SK-N-SH treated with all-trans-retinoic acid at 6 μM for 48 hours (cell line): ENCODE data around the gene CPSF3.

Source experiments
- ATAC-seq: fragments of 200-7000 bp; cut with Tn5 transposase; 3 replicates; pipeline ENCODE4 v1.9.1; 2020; ENCODE audit warnings: mild to moderate bottlenecking, moderate library complexity
- ARNTL ChIP-seq: fragments of 450-650 bp; formaldehyde crosslinking; IDR thresholded peaks from 2 replicates; pipeline ENCODE4 v1.5.0; 2020; ENCODE audit warnings: low read depth, mild to moderate bottlenecking, moderate library complexity, borderline replicate concordance
- BACH2 ChIP-seq: fragments of 250-450 bp; sonication (Bioruptor Pico); IDR thresholded peaks from 2 replicates; pipeline ENCODE4 v1.9.0; 2021; ENCODE audit warnings: mild to moderate bottlenecking, borderline replicate concordance
- ESRRG ChIP-seq: fragments of 250-450 bp; sonication (Bioruptor Pico); IDR thresholded peaks from 2 replicates; pipeline ENCODE4 v1.6.1; 2021; ENCODE audit warnings: mild to moderate bottlenecking
- ISL1 ChIP-seq: fragments of 250-450 bp; sonication (Bioruptor Pico); IDR thresholded peaks from 2 replicates; pipeline ENCODE4 v2.1.2; 2022; ENCODE audit warnings: mild to moderate bottlenecking, moderate library complexity
- OSR1 ChIP-seq: fragments of 250-450 bp; sonication (Bioruptor Pico); IDR thresholded peaks from 2 replicates; pipeline ENCODE4 v1.8.0; 2022; ENCODE audit warnings: moderate library complexity, mild to moderate bottlenecking, inconsistent platforms
- POU6F1 ChIP-seq: fragments of 250-450 bp; sonication (Bioruptor Pico); IDR thresholded peaks from 2 replicates; pipeline ENCODE4 v1.8.0; 2021; ENCODE audit warnings: low read depth, mild to moderate bottlenecking, moderate library complexity, borderline replicate concordance
- RARB ChIP-seq: fragments of 250-450 bp; sonication (Bioruptor Pico); IDR thresholded peaks from 2 replicates; pipeline ENCODE4 v1.8.0; 2021; ENCODE audit warnings: mild to moderate bottlenecking, moderate library complexity
- SNAI2 ChIP-seq: fragments of 250-450 bp; sonication (Bioruptor Pico); IDR thresholded peaks from 2 replicates; pipeline ENCODE4 v1.5.0; 2020; ENCODE audit warnings: mild to moderate bottlenecking, moderate library complexity
- TCF4 ChIP-seq: fragments of 250-450 bp; sonication (Bioruptor Pico); IDR thresholded peaks from 2 replicates; pipeline ENCODE4 v1.8.0; 2021; ENCODE audit warnings: mild to moderate bottlenecking, moderate library complexity, borderline replicate concordance
- TOX ChIP-seq: fragments of 250-450 bp; sonication (Bioruptor Pico); IDR thresholded peaks from 2 replicates; pipeline ENCODE4 v1.8.0; 2021; ENCODE audit warnings: mild to moderate bottlenecking, moderate library complexity, borderline replicate concordance
- ZC3H10 ChIP-seq: fragments of 250-450 bp; sonication (Bioruptor Pico); IDR thresholded peaks from 2 replicates; pipeline ENCODE4 v1.5.1; 2021; ENCODE audit warnings: mild to moderate bottlenecking, moderate library complexity
- ZFP3 ChIP-seq: fragments of 250-450 bp; sonication (Bioruptor Pico); IDR thresholded peaks from 2 replicates; pipeline ENCODE4 v1.5.0; 2020; ENCODE audit warnings: mild to moderate bottlenecking, moderate library complexity
- ZFP30 ChIP-seq: fragments of 450-650 bp; formaldehyde crosslinking; IDR thresholded peaks from 2 replicates; pipeline ENCODE4 v1.5.0; 2022; ENCODE audit warnings: mild to moderate bottlenecking, moderate library complexity
- ZNF565 ChIP-seq: fragments of 450-650 bp; formaldehyde crosslinking; conservative IDR thresholded peaks from 2 replicates; pipeline ENCODE4 v1.5.0; 2020; ENCODE audit warnings: low read depth, mild to moderate bottlenecking, moderate library complexity
- ZNF70 ChIP-seq: fragments of 450-650 bp; formaldehyde crosslinking; IDR thresholded peaks from 2 replicates; pipeline ENCODE4 v1.5.0; 2020; ENCODE audit warnings: mild to moderate bottlenecking, moderate library complexity
- ZNF8 ChIP-seq: fragments of 450-650 bp; formaldehyde crosslinking; IDR thresholded peaks from 2 replicates; pipeline ENCODE4 v1.5.0; 2020; ENCODE audit warnings: mild to moderate bottlenecking, moderate library complexity
- TF ChIP-seq, protein P1 (sequence below): fragments of 250-450 bp; sonication (Bioruptor Pico); IDR thresholded peaks from 2 replicates; pipeline ENCODE4 v1.5.1; 2020; ENCODE audit warnings: low read depth, mild to moderate bottlenecking, moderate library complexity
- TF ChIP-seq, protein P2 (sequence below): fragments of 250-450 bp; sonication (Bioruptor Pico); IDR thresholded peaks from 2 replicates; pipeline ENCODE4 v1.8.0; 2020; ENCODE audit warnings: mild to moderate bottlenecking, moderate library complexity, borderline replicate concordance
- TF ChIP-seq, protein P3 (sequence below): fragments of 250-450 bp; sonication (Bioruptor Pico); IDR thresholded peaks from 2 replicates; pipeline ENCODE4 v1.5.1; 2021; ENCODE audit warnings: mild to moderate bottlenecking, moderate library complexity

Gene CPSF3

DNA sequence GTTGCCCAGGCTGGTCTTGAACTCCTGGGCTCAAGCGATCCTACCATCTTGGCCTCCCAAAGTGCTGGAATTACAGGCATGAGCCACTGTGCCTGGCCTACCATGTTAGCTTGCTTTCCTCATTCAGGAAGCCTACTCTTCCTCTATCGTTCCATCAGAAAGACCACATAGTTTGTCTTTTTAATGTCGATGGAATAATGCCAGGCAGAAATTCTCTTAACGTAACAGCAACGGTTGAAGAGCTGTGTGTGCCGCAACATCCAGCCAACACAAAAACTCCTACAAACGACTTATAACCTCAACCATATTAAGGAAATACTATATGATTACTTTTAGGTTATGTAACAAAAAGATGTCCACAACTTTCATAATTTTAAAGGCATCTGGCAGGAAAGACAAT is 10.7 kb upstream of the CPSF3 start:
- no peak for TF ChIP-seq ZFP3 (CRISPR knock-in tag)
- TF ChIP-seq ESRRG (CRISPR knock-in tag): no peak
- no peak for TF ChIP-seq ZC3H10
- TF ChIP-seq OSR1 (CRISPR knock-in tag): no peak
- no peak for TF ChIP-seq SNAI2
- TF ChIP-seq ZNF70 (CRISPR knock-in tag): no peak
- TF ChIP-seq ZNF565 (CRISPR knock-in tag): no peak
- no peak for TF ChIP-seq ZNF8 (CRISPR knock-in tag)
- TF ChIP-seq POU6F1 (CRISPR knock-in tag): no peak
- TF ChIP-seq, protein P1, sequence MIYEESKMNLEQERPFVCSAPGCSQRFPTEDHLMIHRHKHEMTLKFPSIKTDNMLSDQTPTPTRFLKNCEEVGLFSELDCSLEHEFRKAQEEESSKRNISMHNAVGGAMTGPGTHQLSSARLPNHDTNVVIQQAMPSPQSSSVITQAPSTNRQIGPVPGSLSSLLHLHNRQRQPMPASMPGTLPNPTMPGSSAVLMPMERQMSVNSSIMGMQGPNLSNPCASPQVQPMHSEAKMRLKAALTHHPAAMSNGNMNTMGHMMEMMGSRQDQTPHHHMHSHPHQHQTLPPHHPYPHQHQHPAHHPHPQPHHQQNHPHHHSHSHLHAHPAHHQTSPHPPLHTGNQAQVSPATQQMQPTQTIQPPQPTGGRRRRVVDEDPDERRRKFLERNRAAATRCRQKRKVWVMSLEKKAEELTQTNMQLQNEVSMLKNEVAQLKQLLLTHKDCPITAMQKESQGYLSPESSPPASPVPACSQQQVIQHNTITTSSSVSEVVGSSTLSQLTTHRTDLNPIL (CRISPR knock-in tag): no peak
- TF ChIP-seq ZFP30 (CRISPR knock-in tag): no peak
- no peak for TF ChIP-seq TCF4 (CRISPR knock-in tag)
- no peak for TF ChIP-seq ARNTL (CRISPR knock-in tag)
- ATAC-seq: no peak

GRCh38 chr2:9415516-9416169 is 7.8 kb upstream of the CPSF3 start:
- ATAC-seq: no peak
- TF ChIP-seq OSR1 (CRISPR knock-in tag) (no peak), ZNF70 (CRISPR knock-in tag) (no peak), ZC3H10 (no peak), RARB (CRISPR knock-in tag) (no peak), ZFP30 (CRISPR knock-in tag) (no peak), TOX (CRISPR knock-in tag) (no peak), SNAI2 (no peak)
- TF ChIP-seq, protein P2, sequence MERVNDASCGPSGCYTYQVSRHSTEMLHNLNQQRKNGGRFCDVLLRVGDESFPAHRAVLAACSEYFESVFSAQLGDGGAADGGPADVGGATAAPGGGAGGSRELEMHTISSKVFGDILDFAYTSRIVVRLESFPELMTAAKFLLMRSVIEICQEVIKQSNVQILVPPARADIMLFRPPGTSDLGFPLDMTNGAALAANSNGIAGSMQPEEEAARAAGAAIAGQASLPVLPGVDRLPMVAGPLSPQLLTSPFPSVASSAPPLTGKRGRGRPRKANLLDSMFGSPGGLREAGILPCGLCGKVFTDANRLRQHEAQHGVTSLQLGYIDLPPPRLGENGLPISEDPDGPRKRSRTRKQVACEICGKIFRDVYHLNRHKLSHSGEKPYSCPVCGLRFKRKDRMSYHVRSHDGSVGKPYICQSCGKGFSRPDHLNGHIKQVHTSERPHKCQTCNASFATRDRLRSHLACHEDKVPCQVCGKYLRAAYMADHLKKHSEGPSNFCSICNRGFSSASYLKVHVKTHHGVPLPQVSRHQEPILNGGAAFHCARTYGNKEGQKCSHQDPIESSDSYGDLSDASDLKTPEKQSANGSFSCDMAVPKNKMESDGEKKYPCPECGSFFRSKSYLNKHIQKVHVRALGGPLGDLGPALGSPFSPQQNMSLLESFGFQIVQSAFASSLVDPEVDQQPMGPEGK (CRISPR knock-in tag): no peak

- TF ChIP-seq RARB (CRISPR knock-in tag) (no peak), ZFP3 (CRISPR knock-in tag) (no peak), ZNF8 (CRISPR knock-in tag) (no peak), ZFP30 (CRISPR knock-in tag) (no peak), ESRRG (CRISPR knock-in tag) (no peak), ZNF565 (CRISPR knock-in tag) (no peak), SNAI2 (no peak), ISL1 (no peak), TOX (CRISPR knock-in tag) (no peak), BACH2 (CRISPR knock-in tag) (no peak), OSR1 (CRISPR knock-in tag) (no peak), POU6F1 (CRISPR knock-in tag) (no peak)
- TF ChIP-seq, protein P3, sequence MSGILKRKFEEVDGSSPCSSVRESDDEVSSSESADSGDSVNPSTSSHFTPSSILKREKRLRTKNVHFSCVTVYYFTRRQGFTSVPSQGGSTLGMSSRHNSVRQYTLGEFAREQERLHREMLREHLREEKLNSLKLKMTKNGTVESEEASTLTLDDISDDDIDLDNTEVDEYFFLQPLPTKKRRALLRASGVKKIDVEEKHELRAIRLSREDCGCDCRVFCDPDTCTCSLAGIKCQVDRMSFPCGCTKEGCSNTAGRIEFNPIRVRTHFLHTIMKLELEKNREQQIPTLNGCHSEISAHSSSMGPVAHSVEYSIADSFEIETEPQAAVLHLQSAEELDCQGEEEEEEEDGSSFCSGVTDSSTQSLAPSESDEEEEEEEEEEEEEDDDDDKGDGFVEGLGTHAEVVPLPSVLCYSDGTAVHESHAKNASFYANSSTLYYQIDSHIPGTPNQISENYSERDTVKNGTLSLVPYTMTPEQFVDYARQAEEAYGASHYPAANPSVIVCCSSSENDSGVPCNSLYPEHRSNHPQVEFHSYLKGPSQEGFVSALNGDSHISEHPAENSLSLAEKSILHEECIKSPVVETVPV (CRISPR knock-in tag): no peak
- ATAC-seq: no peak
Measured at GRCh38 chr2:9416267-9416961, 7.0 kb upstream of the CPSF3 start.
